CMK (cell line): Measurements from ENCODE around the gene MBLAC2.
A peak's percentile ranks its signal among the peaks of the same experiment; 100 is the strongest.

Experiments
- DNase-seq: peaks from one replicate; pipeline ENCODE4 v3.0.0-alpha.2; 2010; ENCODE audit warnings: low read depth

Gene MBLAC2

GRCh38 chr5:90474235-90475107, at the start of gene MBLAC2, which contains the start of gene POLR3G:
Gene MBLAC2 (minus strand): TSS chr5:90474771. CDS start chr5:90474292, 479 bp downstream.
Gene POLR3G (plus strand): TSS chr5:90474864. CDS start chr5:90485568, 10,704 bp downstream.
- peak; percentile 68 for DNase-seq

GRCh38 chr5:90519081-90519480, 44.5 kb upstream of the MBLAC2 start:
- DNase-seq, result no peak

- DNase-seq, result no peak
Observed at GRCh38 chr5:90518661-90519060, 44.1 kb upstream of the MBLAC2 start.

GRCh38 chr5:90514520-90514919, 39.9 kb upstream of the MBLAC2 start:
- no peak for DNase-seq

- DNase-seq, result no peak
Observed at GRCh38 chr5:90510438-90510837, 35.9 kb upstream of the MBLAC2 start.

GRCh38 chr5:90506221-90506620, 31.6 kb upstream of the MBLAC2 start:
- DNase-seq, result no peak

GRCh38 chr5:90504743-90505142, 30.2 kb upstream of the MBLAC2 start:
- no peak for DNase-seq

GRCh38 chr5:90503596-90503995, 29.0 kb upstream of the MBLAC2 start:
- DNase-seq, result no peak

- DNase-seq, result no peak
Observed at GRCh38 chr5:90495146-90495545, 20.6 kb upstream of the MBLAC2 start.

GRCh38 chr5:90494043-90494442, 19.5 kb upstream of the MBLAC2 start:
- no peak for DNase-seq

- no peak for DNase-seq
Observed at GRCh38 chr5:90488791-90489190, 14.2 kb upstream of the MBLAC2 start.

GRCh38 chr5:90484540-90484939, 10.0 kb upstream of the MBLAC2 start:
- no peak for DNase-seq

GRCh38 chr5:90483206-90483605, 8.6 kb upstream of the MBLAC2 start:
- no peak for DNase-seq

- no peak for DNase-seq
Observed at GRCh38 chr5:90480699-90481098, 6.1 kb upstream of the MBLAC2 start.

GRCh38 chr5:90479611-90480385, 5.2 kb upstream of the MBLAC2 start:
- DNase-seq, result no peak

- DNase-seq, result no peak
Observed at GRCh38 chr5:90477621-90478215, 3.1 kb upstream of the MBLAC2 start.

- no peak for DNase-seq
Observed at GRCh38 chr5:90477073-90477472, 2.5 kb upstream of the MBLAC2 start.

GRCh38 chr5:90476391-90476790, 1.8 kb upstream of the MBLAC2 start:
- DNase-seq, result no peak

- DNase-seq, result no peak
Observed at GRCh38 chr5:90475436-90475980, 937 bp upstream of the MBLAC2 start.

GRCh38 chr5:90473396-90474234, 956 bp downstream of the MBLAC2 start:
- DNase-seq, result no peak

- no peak for DNase-seq
Observed at GRCh38 chr5:90472783-90473395, 1.7 kb downstream of the MBLAC2 start.
